Stimulated activated CD4-positive, alpha-beta T cell treated with anti-CD3 and anti-CD28 coated beads, Interleukin-4, amount 100 ng/mL, for 24 hours (primary cell): ENCODE data around the gene XKR3.
"Not testable (repeated sequence)": the region's sequence is repeated elsewhere in the genome, so short reads cannot be mapped to it uniquely, and the experiment has no call there.

Experiments used
- DNase-seq: peaks from one replicate; pipeline ENCODE4 v3.0.0-alpha.2; 2020

Gene XKR3

GRCh38 chr22:16734271-16734670 lies 90.9 kb downstream of the XKR3 start:
- DNase-seq: not testable (repeated sequence)
